Measurements from ENCODE around the gene CD209. TPM values are rescaled to one million over a fixed set of nuclear protein-coding genes. Genes with fewer than 3 reads are reported as not detected.

Gene CD209
- total RNA-seq, 1 donor from 2014 or later, result not detected

DNA sequence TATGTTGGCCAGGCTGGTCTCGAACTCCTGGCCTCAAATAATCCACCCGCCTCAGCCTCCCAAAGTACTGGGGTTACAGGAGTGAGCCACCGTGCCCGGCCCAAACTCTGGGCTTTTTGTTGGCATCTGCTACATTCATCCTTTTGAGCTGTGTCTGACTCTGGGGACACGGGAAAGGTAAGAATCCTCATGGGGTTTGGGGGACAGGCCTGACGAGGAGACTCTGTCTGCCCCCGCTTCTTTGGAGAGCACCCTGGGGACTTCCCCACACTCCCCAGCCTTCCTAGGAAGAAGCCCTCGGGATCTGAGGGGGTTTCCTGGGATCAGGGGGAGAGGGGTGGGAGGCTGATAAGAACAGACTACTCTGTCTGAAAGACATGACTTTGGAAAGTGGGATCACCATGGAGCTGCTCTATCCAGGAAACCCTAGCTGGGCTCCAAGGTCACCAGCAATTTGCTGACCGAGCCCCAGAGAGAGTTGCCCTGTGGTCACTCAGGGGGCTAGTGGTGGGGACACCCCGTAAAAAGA is 37.3 kb downstream of the CD209 start:
- no peak for DNase-seq (ENCODE audit: low read depth)

DNA sequence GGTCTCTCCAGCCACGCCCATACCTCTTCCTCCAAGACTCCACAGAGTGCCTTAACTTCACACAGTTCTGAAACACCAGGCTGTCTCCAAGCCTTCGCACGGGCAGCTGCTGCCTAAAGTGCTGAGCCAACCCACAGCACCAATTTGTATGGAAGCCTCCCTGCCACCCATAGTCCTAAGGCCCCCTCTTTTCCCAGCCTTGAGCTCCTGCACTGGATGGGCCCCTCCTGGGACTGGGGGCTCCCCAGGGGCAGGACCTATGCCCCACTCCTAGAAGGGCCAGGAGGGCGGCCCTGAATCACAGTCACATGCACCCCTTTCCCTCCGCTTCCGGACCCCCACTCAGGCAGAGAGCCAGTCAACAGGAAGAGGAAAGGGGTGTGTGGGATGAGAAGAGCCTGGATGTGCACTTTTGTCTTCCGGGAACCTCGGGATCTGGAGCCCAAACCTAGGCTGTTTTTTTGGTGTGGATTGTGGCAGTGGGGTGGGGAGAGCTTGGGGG is 40.3 kb downstream of the CD209 start:
- DNase-seq (ENCODE audit: low read depth), result no peak

DNA sequence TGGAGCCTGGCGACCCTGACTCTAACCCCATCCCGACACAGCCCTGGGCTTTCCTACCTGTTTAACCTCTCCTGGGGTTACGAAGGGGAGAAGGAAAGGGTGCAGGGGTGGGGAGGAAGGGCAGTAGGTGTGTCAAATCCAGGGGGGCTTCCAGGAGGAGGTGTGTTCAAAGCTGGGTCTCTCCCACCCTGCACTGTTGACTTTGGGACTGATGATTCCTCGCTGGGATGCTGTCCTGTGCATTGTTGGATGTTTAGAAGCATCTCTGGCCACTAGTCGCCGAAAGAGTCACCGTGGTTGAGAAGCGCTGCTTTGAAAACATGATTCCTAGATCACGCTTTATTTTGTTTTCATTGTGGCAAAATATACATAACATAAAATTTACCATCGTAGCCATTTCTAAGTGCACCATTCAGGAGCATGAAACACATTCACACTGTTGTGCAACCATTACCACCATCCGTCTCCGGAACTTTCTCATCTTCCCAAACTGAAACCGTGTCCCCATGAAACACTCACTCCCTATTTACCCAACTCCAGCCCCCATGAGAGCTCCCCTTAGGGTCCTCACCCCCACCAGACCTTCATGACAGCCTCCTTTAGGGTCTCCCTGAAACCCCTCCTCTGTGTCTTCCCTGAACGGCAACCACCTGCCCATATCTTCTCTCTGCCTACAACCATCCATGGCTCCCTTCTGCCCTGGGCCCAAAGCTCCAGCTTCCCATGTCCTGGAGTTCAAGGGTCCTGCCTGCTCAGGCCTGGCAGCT is 41.0 kb downstream of the CD209 start:
- DNase-seq (ENCODE audit: low read depth), result no peak

DNA sequence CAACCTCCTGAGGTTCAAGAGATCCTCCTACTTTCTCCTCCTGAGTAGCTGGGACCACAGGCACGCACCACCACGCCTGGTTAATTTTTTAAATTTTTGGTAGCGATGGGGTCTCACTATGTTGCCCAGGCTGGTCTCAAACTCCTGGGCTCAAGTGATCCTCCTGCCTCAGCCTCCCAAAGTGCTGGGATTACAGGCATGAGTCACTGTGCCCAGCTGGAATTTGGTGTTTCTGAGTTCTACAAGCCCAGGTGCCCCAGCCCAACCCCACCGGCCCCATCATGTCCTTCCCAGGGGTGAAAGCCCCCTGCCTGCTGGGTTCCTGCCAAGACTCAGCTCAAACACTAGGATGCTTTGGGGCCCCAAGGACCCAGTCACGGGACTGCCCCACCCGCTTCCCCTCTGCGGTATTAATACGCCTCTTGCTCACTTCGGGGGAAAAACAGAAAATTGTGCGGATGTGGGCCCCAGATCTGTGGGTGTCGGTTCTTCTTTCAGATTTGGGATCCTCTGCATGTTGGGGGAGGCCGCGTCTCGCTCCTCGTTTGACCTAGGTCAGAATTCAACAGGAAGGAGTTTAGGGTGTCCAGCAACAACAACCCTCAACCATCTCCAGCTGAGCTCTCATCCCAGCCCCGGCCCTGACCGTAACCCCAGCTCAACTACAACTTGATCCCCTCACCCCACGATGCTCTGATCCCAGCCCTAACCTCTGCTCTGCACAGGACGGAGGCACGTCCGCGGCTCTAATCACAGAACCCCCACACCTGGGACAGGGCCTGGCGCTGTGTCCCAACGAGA is 41.7 kb downstream of the CD209 start:
- DNase-seq (ENCODE audit: low read depth), result no peak

DNA sequence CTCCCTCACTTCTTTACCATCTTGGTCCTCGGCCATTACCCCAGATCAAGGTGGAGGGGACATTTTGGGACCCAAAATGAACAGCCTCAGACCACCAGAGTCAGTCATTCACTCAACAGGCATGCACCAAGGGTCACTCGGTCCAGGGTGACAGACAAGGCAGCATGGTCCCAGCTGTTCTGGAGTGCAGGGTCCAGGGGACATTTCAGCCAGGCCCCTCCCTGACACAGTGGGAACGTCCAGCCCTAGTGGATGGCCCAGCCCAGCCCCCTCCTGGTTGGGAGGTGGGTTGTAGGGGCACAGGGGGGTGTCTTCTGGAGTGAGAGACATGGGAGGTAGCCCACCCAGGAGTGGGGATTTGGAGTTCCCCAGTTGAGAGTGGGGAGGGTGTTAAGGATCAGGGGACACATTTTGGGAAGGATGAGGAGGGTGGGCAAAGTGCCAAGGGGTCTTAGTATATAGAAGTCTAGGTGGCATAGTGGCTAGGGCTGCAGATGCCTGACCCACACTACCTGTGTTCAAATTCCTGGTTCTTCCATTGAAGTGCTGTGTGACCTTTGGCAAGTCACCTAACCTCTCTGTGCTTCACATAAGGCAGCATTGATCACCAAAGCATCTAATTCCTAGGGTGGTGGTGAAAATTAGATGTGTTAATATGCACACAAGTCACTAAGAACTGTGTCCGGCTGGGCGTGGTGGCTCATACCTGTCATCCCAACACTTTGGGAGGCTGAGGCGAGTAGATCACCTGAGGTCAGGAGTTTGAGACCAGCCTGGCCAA is 42.9 kb downstream of the CD209 start:
- no peak for DNase-seq (ENCODE audit: low read depth)

DNA sequence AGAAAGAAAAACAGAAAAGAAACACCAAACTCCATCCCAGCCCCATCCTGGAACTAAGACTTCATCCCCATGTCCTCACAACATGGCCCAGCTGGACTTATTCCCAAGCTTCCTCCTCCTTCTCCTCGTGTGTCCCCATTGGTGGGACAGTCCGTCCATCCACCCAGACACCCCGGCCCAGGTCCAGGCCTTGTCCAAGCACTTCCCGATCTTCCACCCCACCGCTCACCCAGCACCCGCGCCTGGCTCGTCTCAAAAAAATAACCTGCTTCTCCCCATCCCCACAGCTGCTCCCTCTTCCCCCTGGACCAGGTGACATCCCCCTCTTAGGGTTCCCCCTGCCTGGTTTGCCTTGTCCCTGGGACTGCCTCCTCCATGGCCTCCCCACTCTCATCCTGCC is 44.0 kb downstream of the CD209 start:
- DNase-seq (ENCODE audit: low read depth), result no peak

DNA sequence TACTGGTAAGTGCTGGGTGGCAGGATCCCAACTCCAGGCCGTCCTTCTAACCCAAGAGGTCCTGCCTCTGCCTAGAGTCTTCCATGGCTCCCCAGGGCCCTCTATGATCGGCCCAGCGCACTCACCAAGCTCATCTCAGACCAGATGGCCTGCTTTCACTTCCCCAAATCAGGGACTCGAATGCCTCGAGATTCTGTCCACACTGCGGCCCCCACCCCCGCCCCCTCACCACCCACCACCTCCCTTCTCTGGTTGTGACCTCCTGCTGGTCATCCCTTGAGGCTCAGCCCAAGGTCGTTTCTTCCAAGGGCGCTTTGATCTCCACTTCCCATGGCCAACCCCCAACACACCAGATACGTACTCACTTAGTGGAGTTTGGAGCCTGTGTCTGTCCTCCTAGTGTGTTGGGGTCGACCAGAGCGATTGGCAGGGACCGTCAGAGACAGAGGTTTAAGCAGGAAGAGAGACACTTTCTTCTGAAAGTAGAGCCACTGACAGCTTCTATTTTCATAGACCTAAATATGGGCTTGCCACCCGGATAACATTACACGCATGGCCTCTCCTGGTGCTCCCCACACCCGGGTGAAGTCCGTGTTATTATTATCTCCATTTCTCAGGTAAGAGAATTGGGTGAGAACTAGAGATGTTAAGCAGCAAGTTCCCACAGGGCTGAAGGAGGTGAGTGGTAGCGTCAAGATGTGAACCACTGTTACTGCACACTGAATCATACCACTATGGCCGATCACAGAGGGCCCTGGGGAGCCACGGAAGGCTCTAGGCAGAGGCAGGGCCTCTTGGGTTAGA is 45.5 kb downstream of the CD209 start, which contains the start of gene FCER2:
Gene FCER2, minus strand, starts transcription at position 478 of the 804 bp plus-strand sequence. CDS start 2,371 bp downstream, outside the sequence.
- no peak for DNase-seq (ENCODE audit: low read depth)

DNA sequence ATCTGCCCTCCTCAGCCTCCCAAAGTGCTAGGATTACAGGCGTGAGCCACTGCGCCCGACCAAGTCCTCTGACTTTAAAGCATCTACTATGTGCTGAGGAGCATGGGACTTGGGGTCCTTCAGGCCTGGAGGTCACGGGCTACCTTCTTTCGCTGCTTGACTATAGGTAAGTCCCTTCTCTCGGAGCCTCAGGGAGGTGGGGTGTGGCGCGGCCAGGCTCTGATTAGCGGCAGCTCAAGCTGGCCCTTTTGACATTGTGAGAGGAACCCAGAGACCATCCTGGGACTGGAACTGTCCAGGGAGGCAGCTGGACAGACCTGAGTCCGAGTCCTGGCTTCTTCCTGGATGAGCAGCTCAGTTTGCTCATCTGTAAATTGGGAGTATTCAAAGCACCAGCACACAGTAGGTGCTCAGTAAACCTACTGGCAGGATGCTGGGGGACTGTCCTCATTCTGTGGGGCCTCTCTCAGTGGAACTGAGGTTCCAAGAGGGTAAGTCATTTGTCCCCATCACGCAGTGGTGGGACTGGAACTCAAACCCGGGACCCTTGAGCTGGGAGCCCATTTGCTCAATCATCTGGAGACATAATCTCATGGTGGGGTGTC is 46.2 kb downstream of the CD209 start:
- no peak for DNase-seq (ENCODE audit: low read depth)

DNA sequence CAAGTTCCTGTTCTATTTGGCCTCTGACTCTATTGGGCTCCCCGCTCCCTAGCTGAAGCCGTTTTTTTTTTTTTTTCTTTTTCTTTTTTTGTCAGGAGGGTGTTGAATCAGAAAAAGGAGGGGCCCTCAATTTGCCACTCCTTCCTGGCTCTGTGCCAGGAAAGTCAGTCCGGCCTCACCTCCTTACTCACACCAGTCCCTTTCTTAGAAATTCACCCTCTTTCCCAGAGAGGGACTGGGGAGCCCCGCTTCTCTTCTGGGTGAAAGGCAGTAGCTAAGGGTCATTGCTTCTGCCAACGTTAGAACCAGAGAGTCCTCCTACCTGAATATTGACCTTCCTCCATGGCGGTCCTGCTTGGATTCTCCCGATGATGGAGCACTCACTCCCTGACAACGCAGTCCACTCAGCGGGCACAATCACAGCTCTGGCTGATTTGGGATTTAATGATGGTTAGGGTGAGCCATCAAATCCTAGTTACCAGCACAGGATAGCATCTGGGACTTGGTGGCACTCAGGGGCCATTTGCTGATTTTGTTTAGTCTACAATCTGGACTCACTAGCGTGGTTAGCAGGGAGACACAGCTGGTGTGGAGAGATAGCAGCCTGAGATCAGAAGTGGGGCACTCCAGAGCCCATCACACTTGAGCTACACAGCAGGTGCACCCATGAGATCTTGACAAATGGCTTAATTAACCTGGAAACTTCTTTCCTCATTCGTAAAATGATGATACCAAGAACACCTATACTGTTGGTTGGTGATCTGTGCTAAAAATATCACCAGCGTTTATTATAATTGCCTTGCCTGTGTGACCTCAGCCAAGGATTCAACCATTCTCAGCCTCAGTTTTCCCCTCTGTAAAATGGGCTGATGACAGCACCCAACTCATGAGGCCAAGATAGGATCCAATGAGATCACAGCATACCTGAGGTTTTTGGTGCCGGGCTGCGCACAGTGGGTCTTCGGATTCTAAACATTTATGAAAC is 47.6 kb downstream of the CD209 start:
- peak; percentile 3 for DNase-seq (ENCODE audit: low read depth)

DNA sequence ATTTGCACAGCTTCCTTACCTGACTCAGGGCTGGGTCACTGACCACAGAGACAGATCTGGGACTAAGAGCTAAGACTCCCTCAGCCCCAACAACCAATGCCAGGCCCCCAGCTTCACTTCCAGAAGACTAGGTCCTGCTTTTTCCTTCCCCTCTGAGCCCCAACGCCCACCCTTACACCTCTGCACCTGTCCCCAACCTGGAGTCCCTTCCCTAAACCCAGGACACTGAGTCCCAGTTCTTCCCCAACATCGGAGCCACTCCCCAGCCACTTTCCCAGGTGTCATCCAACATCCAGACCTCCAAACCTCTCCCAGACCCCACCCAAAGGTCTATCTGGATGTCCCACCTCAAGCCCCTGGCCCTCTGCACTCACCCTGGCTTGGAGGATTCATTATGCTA is 48.3 kb downstream of the CD209 start:
- no peak for DNase-seq (ENCODE audit: low read depth)

DNA sequence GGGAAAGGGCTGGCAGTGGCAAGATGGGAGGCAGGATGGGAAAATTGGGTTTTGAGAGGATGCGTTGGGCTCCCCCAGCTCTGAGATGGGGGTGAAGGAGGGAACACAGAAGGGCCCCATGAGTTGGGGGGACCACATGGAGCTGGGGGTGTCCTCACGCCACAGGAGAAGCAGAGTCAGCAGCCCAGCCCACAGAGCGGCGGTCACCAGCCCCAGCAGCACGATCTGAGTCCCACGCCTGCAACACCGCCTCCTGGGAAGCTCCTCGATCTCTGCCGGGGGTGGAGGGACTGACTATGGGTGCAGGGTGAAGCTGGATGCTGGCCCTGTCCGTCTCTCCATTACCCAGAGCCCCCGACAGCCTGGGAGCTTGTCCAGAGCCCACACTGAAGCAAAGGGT is 48.8 kb downstream of the CD209 start:
- DNase-seq (ENCODE audit: low read depth), result no peak

DNA sequence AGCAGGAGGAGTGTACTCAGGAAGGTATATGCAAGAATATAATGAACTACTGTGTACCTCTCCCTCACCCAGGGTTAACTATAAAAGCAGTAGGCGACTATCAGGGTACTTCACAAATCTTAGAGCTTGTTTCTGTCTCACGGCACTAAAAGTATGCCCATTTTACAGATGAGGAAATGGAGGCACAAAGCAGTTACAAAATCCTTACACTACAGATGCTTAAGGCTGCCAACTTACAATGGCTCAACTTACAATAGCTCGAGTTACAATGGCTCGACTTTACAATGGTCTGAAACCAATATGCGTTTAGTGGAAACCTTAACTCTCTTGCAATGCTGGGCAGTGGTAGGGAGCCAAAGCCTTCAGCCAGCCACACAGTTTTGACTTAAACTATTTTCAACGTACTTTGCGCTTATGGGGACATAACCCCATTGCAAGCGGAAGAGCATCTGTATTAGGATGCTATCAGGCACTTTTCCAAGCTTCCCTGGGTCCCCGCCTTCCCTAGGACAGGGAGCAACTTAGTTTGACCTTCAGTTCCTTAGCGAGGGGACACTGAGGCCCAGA is 49.5 kb downstream of the CD209 start:
- DNase-seq (ENCODE audit: low read depth), result no peak

DNA sequence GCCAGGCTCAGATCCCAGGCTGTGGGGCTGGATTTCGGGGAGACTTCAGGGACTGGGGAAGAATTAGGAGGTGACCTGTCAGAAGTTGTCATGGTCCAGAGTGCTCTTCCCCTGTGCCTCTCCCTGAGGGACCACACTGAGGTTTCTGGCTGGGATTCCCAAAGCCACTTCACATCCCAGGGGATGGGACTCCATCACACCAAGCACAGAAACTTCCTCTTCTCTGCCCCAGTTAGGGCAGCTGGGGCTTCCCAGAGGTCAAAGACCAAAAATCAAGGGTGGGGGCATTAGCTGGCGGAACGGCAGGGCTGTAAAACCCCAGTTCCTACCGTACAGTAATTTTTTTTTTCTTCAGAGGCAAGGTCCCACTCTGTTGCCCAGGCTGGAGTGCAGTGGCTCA is 52.8 kb downstream of the CD209 start:
- DNase-seq (ENCODE audit: low read depth), result no peak

DNA sequence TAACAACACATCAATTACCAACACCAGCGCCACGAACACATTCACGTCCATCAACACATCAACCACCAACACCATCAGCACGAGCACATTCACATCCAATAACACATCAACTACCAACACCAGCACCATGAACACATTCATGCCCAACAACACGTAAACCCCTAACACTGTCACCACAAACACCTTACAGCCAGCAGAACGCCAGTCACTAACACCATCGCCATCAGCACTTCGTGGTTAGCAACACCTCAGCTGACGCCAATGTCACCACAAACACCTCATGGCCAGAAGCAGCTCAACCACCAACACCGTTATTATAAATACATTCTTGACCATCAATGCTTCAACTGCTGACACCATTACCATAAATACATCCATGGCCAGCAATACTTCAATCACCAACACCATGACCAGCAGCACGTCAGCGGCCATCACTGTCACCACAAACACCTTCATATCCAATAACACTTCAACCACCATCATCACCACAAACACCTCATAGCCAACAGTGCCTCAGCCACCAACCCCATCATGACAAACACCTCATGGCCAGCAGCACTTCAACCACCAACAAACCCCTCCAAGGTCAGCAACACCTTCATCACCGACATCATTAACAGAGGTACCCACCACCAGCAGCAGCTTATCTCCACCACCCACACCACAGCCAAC is 54.8 kb downstream of the CD209 start:
- DNase-seq (ENCODE audit: low read depth), result no peak

DNA sequence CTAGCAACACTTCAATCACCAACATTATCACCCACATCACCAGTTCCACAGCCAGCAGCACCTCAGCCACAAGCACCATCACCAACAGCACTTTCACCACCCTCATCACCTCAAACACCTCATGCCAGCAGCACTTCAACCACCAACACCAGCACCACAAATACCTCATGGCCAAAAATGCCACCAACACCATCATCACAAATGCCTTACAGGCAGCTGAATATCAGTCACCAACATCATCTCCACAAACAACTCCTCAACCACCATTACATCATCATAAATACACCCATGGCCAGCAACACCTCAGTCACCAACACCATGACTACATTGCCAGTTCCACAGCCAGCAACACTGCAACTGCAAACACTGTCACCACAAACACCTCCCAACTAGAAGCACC is 55.8 kb downstream of the CD209 start:
- DNase-seq (ENCODE audit: low read depth), result no peak

DNA sequence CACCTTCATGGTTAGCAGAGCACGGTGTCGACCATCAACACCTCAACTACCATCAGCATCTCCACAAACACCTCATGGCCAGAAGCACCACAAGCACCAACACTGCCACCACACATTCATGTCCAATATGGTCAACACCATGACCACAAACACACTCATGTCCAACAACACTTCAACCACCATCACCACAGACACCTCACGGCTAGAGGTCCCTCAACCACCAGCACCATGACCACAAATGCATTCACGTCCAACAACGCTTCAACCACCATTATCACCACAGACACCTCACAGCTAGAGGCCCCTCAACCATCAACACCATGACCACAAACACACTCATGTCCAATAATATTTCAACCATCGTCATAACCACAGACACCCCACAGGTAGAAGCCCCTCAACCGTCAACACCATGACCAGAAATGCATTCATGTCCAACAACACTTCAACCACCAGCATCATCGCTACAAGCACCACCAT is 56.5 kb downstream of the CD209 start:
- no peak for DNase-seq (ENCODE audit: low read depth)
